CD1c-positive myeloid dendritic cell (primary cell): ENCODE results near the gene ZFP30.

Source experiments
- DNase-seq: peaks from one replicate; pipeline ENCODE4 v3.0.0-alpha.2; 2016; ENCODE audit errors: extremely low spot score

Gene ZFP30

DNA sequence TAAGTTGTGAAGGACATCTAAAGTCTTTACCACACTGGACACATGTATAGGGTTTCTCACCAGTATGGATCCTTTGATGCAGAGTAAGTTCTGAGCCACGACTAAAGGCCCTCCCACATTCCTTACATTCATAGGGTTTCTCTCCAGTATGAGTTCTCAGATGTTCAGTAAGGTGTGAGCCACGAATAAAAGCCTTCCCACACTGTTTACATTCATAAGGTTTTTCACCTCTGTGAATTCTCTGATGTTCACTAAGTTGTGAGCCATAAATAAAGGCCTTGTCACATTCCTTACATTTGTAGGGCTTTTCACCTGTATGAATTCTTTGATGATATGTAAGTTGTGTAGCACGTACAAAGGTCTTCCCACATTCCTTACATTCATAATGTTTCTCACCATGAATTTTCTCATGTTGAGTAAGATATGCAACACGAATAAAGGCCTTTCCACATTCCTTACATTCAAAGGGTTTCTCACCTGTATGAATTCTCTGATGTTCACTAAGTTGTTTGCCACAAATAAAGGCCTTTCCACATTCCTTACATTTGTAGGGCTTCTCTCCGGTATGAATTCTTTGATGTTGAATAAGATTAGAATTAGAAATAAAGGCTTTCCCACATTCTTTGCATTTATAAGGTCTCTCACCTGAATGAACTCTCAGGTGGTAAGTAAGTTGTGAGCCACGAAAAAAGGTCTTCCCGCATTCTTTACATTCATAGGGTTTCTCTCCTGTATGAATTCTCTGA, 90.5 kb downstream of the ZFP30 start:
- DNase-seq: no peak
